ENCODE data around the gene CCDC200. TPM values are rescaled to one million over a fixed set of nuclear protein-coding genes. Genes with fewer than 3 reads are reported as not detected.
"Not testable (repeated sequence)": the region's sequence is repeated elsewhere in the genome, so short reads cannot be mapped to it uniquely, and the experiment has no call there.

The CCDC200 gene
- total and polyA plus RNA-seq, 2 of the 13 experiments (the other 11 are each of a cell fraction or from before 2014, with no cell fraction given), result not detected

GRCh38 chr17:43231205-43232020 lies 3.0 kb upstream of the CCDC200 start:
- intact Hi-C loops (cut with micrococcal nuclease; ENCODE audit: unreplicated experiment); POLR2A ChIA-PET; H4K20me1 ChIP-seq (ENCODE audit: insufficient read depth, low read length); H2AFZ ChIP-seq (ENCODE audit: low read length); H3K27ac ChIP-seq (ENCODE audit: extremely low read length, insufficient read depth, low read length); BruUV-seq (replicated peaks); H3K36me3 ChIP-seq (replicated peaks in 1 of 2; ENCODE audit: control insufficient read depth in 1 of 2, insufficient read depth in 2 of 2, low read length in 2 of 2); DNase-seq (ENCODE audit: low spot score); H3K79me2 ChIP-seq (ENCODE audit: insufficient read depth, low read length); in situ Hi-C loops (cut with HindIII; ENCODE audit: extremely low pct_ligation_motif_present, low pct_unique_long_range_greater_than_20kb); H3K9me3 ChIP-seq (ENCODE audit: low read length); FAIRE-seq; H3K27me3 ChIP-seq (ENCODE audit: control insufficient read depth in 1 of 2, insufficient read depth in 2 of 2, low read length in 2 of 2); H3K4me1 ChIP-seq (ENCODE audit: insufficient read depth, low read length); CTCF ChIA-PET (ENCODE audit: low intra/inter-chr PET ratio, low total read pairs): not testable (repeated sequence)
- ATAC-seq, result peak; percentile 57
- TF ChIP-seq ZFP90 (CRISPR knock-in tag; IDR thresholded peaks at IDR 0.05; ENCODE audit: borderline replicate concordance) (0 out of 2 replicates have a peak, but pooled peaks have one; percentile 4), ZNF205 (CRISPR knock-in tag; IDR thresholded peaks at IDR 0.05) (0 out of 2 replicates have a peak, but pooled peaks have one; percentile 3), CHD2 (IDR thresholded peaks at IDR 0.05; ENCODE audit: low read depth, low read length) (0 out of 2 replicates have a peak, but pooled peaks have one; percentile 9), AGO1 (IDR thresholded peaks at IDR 0.05; ENCODE audit: low read depth, low read length, poor library complexity, severe bottlenecking) (peak; percentile 64), RBFOX2 (IDR thresholded peaks at IDR 0.05; ENCODE audit: low read depth, low read length) (0 out of 2 replicates have a peak, but pooled peaks have one; percentile 39)
- peak overlapping the region; percentile 18; the same call in 1 of the 2 replicates for H3K4me2 ChIP-seq (ENCODE audit: low read depth, low read length)
- 92% methylated on average over 26 of the region's 40 CpGs for WGBS (ENCODE audit: low lambda C conversion rate)
- peak overlapping the region in 1 of 3 experiments; percentile 5; a peak in 1 of 6 replicates for H3K4me3 ChIP-seq (replicated peaks in 1 of 3; ENCODE audit: insufficient read depth in 1 of 3, low read depth in 2 of 3, low read length in 3 of 3)
- 0 out of 2 replicates have a peak overlapping the region, but pooled peaks have one; percentile 27 for H3K9ac ChIP-seq (ENCODE audit: insufficient read depth, low read depth, low read length)

DNA sequence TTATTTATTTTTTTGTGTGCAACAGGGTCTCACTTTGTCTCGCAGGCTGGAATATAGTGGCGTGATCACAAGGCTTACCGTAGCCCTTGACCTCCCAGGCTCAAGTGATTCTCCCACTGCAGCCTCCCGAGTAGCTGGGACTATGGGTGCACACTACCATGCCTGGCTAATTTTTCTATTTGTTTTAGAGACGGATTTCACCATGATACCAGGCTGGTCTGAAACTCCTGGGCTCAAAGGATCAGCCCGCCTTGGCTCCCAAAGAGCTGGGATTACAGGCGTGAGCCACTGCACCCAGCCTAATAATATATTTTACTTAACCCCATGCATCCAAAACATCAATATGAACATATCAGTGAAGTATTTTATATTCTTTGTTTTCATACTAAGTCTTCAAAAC lies 2.0 kb downstream of the CCDC200 start:
- TF ChIP-seq GMEB2 (CRISPR knock-in tag; IDR thresholded peaks at IDR 0.05; ENCODE audit: low read depth) (no peak), HNF4A (CRISPR knock-in tag; IDR thresholded peaks at IDR 0.05) (0 out of 2 replicates have a peak, but pooled peaks have one; percentile 5)
- TF ChIP-seq, protein P1, sequence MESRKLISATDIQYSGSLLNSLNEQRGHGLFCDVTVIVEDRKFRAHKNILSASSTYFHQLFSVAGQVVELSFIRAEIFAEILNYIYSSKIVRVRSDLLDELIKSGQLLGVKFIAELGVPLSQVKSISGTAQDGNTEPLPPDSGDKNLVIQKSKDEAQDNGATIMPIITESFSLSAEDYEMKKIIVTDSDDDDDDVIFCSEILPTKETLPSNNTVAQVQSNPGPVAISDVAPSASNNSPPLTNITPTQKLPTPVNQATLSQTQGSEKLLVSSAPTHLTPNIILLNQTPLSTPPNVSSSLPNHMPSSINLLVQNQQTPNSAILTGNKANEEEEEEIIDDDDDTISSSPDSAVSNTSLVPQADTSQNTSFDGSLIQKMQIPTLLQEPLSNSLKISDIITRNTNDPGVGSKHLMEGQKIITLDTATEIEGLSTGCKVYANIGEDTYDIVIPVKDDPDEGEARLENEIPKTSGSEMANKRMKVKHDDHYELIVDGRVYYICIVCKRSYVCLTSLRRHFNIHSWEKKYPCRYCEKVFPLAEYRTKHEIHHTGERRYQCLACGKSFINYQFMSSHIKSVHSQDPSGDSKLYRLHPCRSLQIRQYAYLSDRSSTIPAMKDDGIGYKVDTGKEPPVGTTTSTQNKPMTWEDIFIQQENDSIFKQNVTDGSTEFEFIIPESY (CRISPR knock-in tag; IDR thresholded peaks at IDR 0.05), result peak; percentile 92
- intact Hi-C loops (cut with micrococcal nuclease; ENCODE audit: unreplicated experiment), result no loop called here
- H3K9me3 ChIP-seq (ENCODE audit: low read length), result no peaks in the 10 kb centered on the region
- peaks cover 10% of the 10 kb centered on the region; the same call in 1 of the 2 replicates for H3K4me1 ChIP-seq (ENCODE audit: insufficient read depth, low read length)
- 88% methylated on average over 7 of the region's 7 CpGs for whole genome bisulfite sequencing (ENCODE audit: low lambda C conversion rate)
- BruUV-seq (replicated peaks), result no TSS peak
- no peaks in the 10 kb centered on the region for H3K79me2 ChIP-seq (ENCODE audit: insufficient read depth, low read length)
- peak; percentile 44 for ATAC-seq
- no peaks in the 10 kb centered on the region for H3K27me3 ChIP-seq (ENCODE audit: control insufficient read depth in 1 of 2, insufficient read depth in 2 of 2, low read length in 2 of 2)
- in situ Hi-C loops (cut with HindIII; ENCODE audit: extremely low pct_ligation_motif_present, low pct_unique_long_range_greater_than_20kb), result no loop called here
- FAIRE-seq, result no peak
- POLR2A ChIA-PET, result interaction anchor here (0.6 to 5.1 kb wide), 5 partner anchors 9 to 197 kb away, joined by 3 to 28 read pairs (median 8); partner anchors contain the start of gene TMEM106A
- H3K27ac ChIP-seq (ENCODE audit: extremely low read length, insufficient read depth, low read length), result peak overlapping the region; percentile 19
- no peak overlapping the region for H3K4me3 ChIP-seq (replicated peaks in 1 of 3; ENCODE audit: insufficient read depth in 1 of 3, low read depth in 2 of 3, low read length in 3 of 3)
- no peak overlapping the region for H2AFZ ChIP-seq (ENCODE audit: low read length)
- no peaks in the 10 kb centered on the region for H4K20me1 ChIP-seq (ENCODE audit: insufficient read depth, low read length)
- H3K4me2 ChIP-seq (ENCODE audit: low read depth, low read length), result no peak overlapping the region
- H3K36me3 ChIP-seq (replicated peaks in 1 of 2; ENCODE audit: control insufficient read depth in 1 of 2, insufficient read depth in 2 of 2, low read length in 2 of 2), result peaks cover 15 to 33% of the 10 kb centered on the region in 2 experiments
- DNase-seq (ENCODE audit: low spot score), result no peak
- no peak overlapping the region for H3K9ac ChIP-seq (ENCODE audit: insufficient read depth, low read depth, low read length)
- CTCF ChIA-PET (ENCODE audit: low intra/inter-chr PET ratio, low total read pairs), result no interaction called here

Data from HepG2 (cell line).